Chondrocyte (in vitro differentiated cells): ENCODE data around the gene KDM4F. TPM values are rescaled to one million over a fixed set of nuclear protein-coding genes. Genes with fewer than 3 reads are reported as not detected.

Source experiments
- DNase-seq: peaks from one replicate; pipeline ENCODE4 v3.0.0; 2021; ENCODE audit warnings: mixed read lengths, low spot score
- H3K27ac Mint-ChIP-seq: one replicate; pipeline ENCODE4 v1.8.0; 2021; ENCODE audit warnings: mild to moderate bottlenecking, moderate library complexity, mixed read lengths; ENCODE audit not compliant: unreplicated experiment
- H3K27me3 Mint-ChIP-seq: 2 replicates; pipeline ENCODE4 v1.8.0; 2021; ENCODE audit warnings: low read depth, mixed read lengths
- H3K36me3 Mint-ChIP-seq: 2 replicates; pipeline ENCODE4 v1.8.0; 2021; ENCODE audit warnings: low read depth, mixed read lengths
- H3K4me1 Mint-ChIP-seq: 2 replicates; pipeline ENCODE4 v1.8.0; 2021; ENCODE audit warnings: low read depth, mild to moderate bottlenecking, mixed read lengths
- H3K4me3 Mint-ChIP-seq: one replicate; pipeline ENCODE4 v1.8.0; 2021; ENCODE audit warnings: mild to moderate bottlenecking, moderate library complexity, mixed read lengths; ENCODE audit not compliant: unreplicated experiment
- H3K9me3 Mint-ChIP-seq: 2 replicates; pipeline ENCODE4 v1.8.0; 2021; ENCODE audit warnings: low read depth, mixed read lengths
- CTCF ChIP-seq: fragments of 200-600 bp; sonication (generic); IDR thresholded peaks from 2 replicates; pipeline ENCODE4 v1.5.0; 2021; ENCODE audit warnings: antibody characterized with exemption, mild to moderate bottlenecking, moderate library complexity
- total RNA-seq: library from RNA; stranded (reverse); gene quantifications from 3 replicates; pipeline ENCODE4 v1.2.1, GENCODE V29; 2021

The KDM4F gene
- total RNA-seq, 1 donor from 2014 or later = not detected

- Mint-ChIP-seq H3K27ac (peak overlapping the region; percentile 90), H3K9me3 (no peaks in the 10 kb centered on the region), H3K36me3 (peaks cover 1% of the 10 kb centered on the region), H3K4me1 (peaks cover 66% of the 10 kb centered on the region), H3K4me3 (peak overlapping the region; percentile 46), H3K27me3 (no peaks in the 10 kb centered on the region)
- DNase-seq = no peak
- no peak for TF ChIP-seq CTCF
Measured at GRCh38 chr11:95095858-95096587, 46.8 kb downstream of the KDM4F start.

- no peak for TF ChIP-seq CTCF
- Mint-ChIP-seq H3K9me3 (no peaks in the 10 kb centered on the region), H3K36me3 (peaks cover 3% of the 10 kb centered on the region), H3K4me3 (no peak overlapping the region), H3K4me1 (peaks cover 57% of the 10 kb centered on the region), H3K27me3 (no peaks in the 10 kb centered on the region), H3K27ac (no peak overlapping the region)
- DNase-seq = no peak
Measured at GRCh38 chr11:95097209-95097608, 48.0 kb downstream of the KDM4F start.

- H3K27me3 Mint-ChIP-seq = no peaks in the 10 kb centered on the region
- DNase-seq = no peak
- H3K9me3 Mint-ChIP-seq = no peaks in the 10 kb centered on the region
- H3K4me3 Mint-ChIP-seq = no peak overlapping the region
- peaks cover 42% of the 10 kb centered on the region for H3K4me1 Mint-ChIP-seq
- no peak for TF ChIP-seq CTCF
- no peak overlapping the region for H3K27ac Mint-ChIP-seq
- peaks cover 5% of the 10 kb centered on the region for H3K36me3 Mint-ChIP-seq
Measured at GRCh38 chr11:95098826-95099225, 49.6 kb downstream of the KDM4F start.

- peaks cover 40% of the 10 kb centered on the region for H3K4me1 Mint-ChIP-seq
- peaks cover 7% of the 10 kb centered on the region for H3K36me3 Mint-ChIP-seq
- DNase-seq = no peak
- H3K27ac Mint-ChIP-seq = no peak overlapping the region
- no peaks in the 10 kb centered on the region for H3K9me3 Mint-ChIP-seq
- H3K27me3 Mint-ChIP-seq = no peaks in the 10 kb centered on the region
- no peak for TF ChIP-seq CTCF
- no peak overlapping the region for H3K4me3 Mint-ChIP-seq
Measured at GRCh38 chr11:95100191-95100648, 51.0 kb downstream of the KDM4F start.

Other genes starting within 250 kb of the KDM4F start
- 29.5 to 53.3 TPM (median 42.0 TPM) in 3 replicates for gene CWC15, start 75.9 kb upstream of the KDM4F start, total RNA-seq
- gene KDM4D, start 75.7 kb upstream of the KDM4F start, total RNA-seq = 0.44 to 0.65 TPM (median 0.53 TPM) in 3 replicates
- gene KDM4E, start 24.2 kb upstream of the KDM4F start, total RNA-seq = not detected in 3 replicates
- gene SRSF8, start 17.5 kb downstream of the KDM4F start, total RNA-seq = 45.2 to 48.6 TPM (median 45.5 TPM) in 3 replicates
- gene ENDOD1, start 40.4 kb downstream of the KDM4F start, total RNA-seq = 48.0 to 71.1 TPM (median 67.9 TPM) in 3 replicates
- gene SESN3, start 181.8 kb downstream of the KDM4F start, total RNA-seq = 104 to 238 TPM (median 104 TPM) in 3 replicates